Gastrocnemius medialis (tissue), 4 donors: ENCODE data around the gene FBXL13. TPM values are rescaled to one million over a fixed set of nuclear protein-coding genes. Genes with fewer than 3 reads are reported as not detected.

Experiments
- ATAC-seq, 2 donors: fragments of 150-250 bp; one replicate each; pipeline ENCODE4 v1.9.1; 2016
- DNase-seq, 2 donors: peaks; one replicate each; pipeline ENCODE4 v3.0.0-alpha.2; 2019
- H3K27ac ChIP-seq, 4 donors: fragments of 200-600 bp; sonication (generic); 1 replicate in 1 of 4; 2 replicates in 3 of 4; pipeline ENCODE4 v1.5.1; 2016 to 2018; ENCODE audit warnings: mild to moderate bottlenecking in 2 of 4, moderate library complexity in 1 of 4
- H3K27me3 ChIP-seq, 3 donors: fragments of 200-600 bp; sonication (generic) in 2 of 3; 1 replicate in 1 of 3; 2 replicates in 2 of 3; pipeline versions ENCODE4 v1.5.1 to v1.6.0; 2016 to 2019; ENCODE audit warnings: mild to moderate bottlenecking in 1 of 3, moderate library complexity in 1 of 3
- H3K36me3 ChIP-seq, 2 donors: fragments of 200-600 bp; sonication (generic) in 1 of 2; one replicate each; pipeline ENCODE4 v1.5.1; 2017 to 2018
- H3K4me1 ChIP-seq, 2 donors: fragments of 200-600 bp; sonication (generic) in 1 of 2; one replicate each; pipeline ENCODE4 v1.5.1; 2016 to 2017; ENCODE audit warnings: mild to moderate bottlenecking in 2 of 2
- H3K4me3 ChIP-seq, 4 donors: fragments of 200-600 bp; sonication (generic) in 3 of 4; 1 replicate in 1 of 4; 2 replicates in 3 of 4; pipeline ENCODE4 v1.5.1; 2016 to 2019; ENCODE audit warnings: mild to moderate bottlenecking in 2 of 4
- H3K9me3 ChIP-seq, 3 donors: fragments of 200-600 bp; sonication (generic) in 2 of 3; 1 replicate in 1 of 3; 2 replicates in 2 of 3; pipeline ENCODE4 v1.5.1; 2016 to 2019
- CTCF ChIP-seq, 5 experiments: fragments of 450-650 bp in 3 of 5; fragments of 200-600 bp in 2 of 5; sonication (generic) in 2 of 5; IDR thresholded peaks in 4 of 5; conservative IDR thresholded peaks in 1 of 5; 1 replicate in 4 of 5; 2 replicates in 1 of 5; pipeline ENCODE4 v1.5.1; 2016 to 2019; ENCODE audit warnings: antibody characterized with exemption in 5 of 5, mild to moderate bottlenecking in 3 of 5, moderate library complexity in 3 of 5
- POLR2A ChIP-seq, 2 donors: fragments of 450-650 bp; IDR thresholded peaks; one replicate each; pipeline ENCODE4 v1.6.1; 2017; ENCODE audit warnings: antibody characterized with exemption in 2 of 2, mild to moderate bottlenecking in 2 of 2, moderate library complexity in 2 of 2
- in situ Hi-C, 4 donors: fragments of 200-750 bp; cut with MboI; loops; one replicate each; pipeline versions ENCODE4 v1.15.0 to v1.8.0; 2017; ENCODE audit warnings: low sequenced_read_pairs in 4 of 4
- intact Hi-C: fragments of 100-400 bp; cut with DNase I; formaldehyde crosslinking; loops from one replicate; pipeline ENCODE4 v1.15.1; 2023; ENCODE audit warnings: low total_unique reads
- total RNA-seq, 4 donors: library from RNA; depleted of rRNA; stranded (reverse); fragments of >200 nt; gene quantifications; one replicate each; pipeline versions ENCODE4 v1.1.0 to v1.2.3, GENCODE V29; 2016

Gene FBXL13
- total RNA-seq, 4 donors from 2014 or later, result 0.26 TPM; not detected in 3

GRCh38 chr7:102859084-102859798 lies 215.4 kb downstream of the FBXL13 start:
- intact Hi-C loops (no loop called here), in situ Hi-C loops (no loop called here)
- Histone ChIP-seq H3K36me3 (no peaks in the 10 kb centered on the region), H3K4me3 (no peak overlapping the region), H3K27me3 (no peaks in the 10 kb centered on the region), H3K27ac (no peak overlapping the region), H3K9me3 (no peaks in the 10 kb centered on the region), H3K4me1 (peaks cover 0 to 3% of the 10 kb centered on the region in 2 donors)
- DNase-seq (no peak), ATAC-seq (no peak)
- TF ChIP-seq CTCF (IDR thresholded peaks at IDR 0.05 in 4 of 5, conservative IDR thresholded peaks at IDR 0.05 in 1 of 5), result no peak
- TF ChIP-seq POLR2A (IDR thresholded peaks at IDR 0.05), result no peak

DNA sequence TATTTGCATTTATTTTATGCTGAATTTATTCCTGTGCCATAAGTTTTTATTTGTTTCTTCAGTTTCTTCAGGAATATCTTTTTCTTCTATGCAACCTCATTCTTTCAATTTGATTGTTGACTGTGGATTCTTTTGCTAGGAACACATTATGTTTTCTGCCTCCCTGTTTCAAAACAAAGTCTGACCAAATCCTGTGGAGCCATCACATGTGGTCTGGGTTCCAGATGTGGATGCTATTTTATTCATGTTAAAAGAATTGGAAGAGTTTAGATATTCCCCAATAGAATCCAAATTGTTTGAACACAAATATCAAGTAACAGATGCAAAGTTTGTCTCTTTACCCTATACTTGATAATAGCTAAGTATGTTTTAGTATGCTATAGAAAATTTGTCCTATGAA lies 218.6 kb downstream of the FBXL13 start:
- intact Hi-C loops, result no loop called here
- ATAC-seq (no peak), DNase-seq (no peak)

GRCh38 chr7:102849538-102849937 lies 225.1 kb downstream of the FBXL13 start:
- Histone ChIP-seq H3K4me3 (no peak overlapping the region), H3K9me3 (no peaks in the 10 kb centered on the region), H3K36me3 (no peaks in the 10 kb centered on the region), H3K27ac (no peak overlapping the region), H3K4me1 (no peaks in the 10 kb centered on the region), H3K27me3 (no peaks in the 10 kb centered on the region)
- intact Hi-C loops, result no loop called here
- in situ Hi-C loops, result no loop called here
- ATAC-seq (no peak), DNase-seq (no peak)
- TF ChIP-seq CTCF (IDR thresholded peaks at IDR 0.05 in 4 of 5, conservative IDR thresholded peaks at IDR 0.05 in 1 of 5) (no peak), POLR2A (IDR thresholded peaks at IDR 0.05) (no peak)

More for the DNA sequence above, 218.6 kb downstream of the FBXL13 start:
- no peak overlapping the region for H3K4me3 ChIP-seq
- no peak overlapping the region for H3K27ac ChIP-seq
- peaks cover 0 to 3% of the 10 kb centered on the region in 2 donors for H3K4me1 ChIP-seq
- H3K36me3 ChIP-seq, result no peaks in the 10 kb centered on the region
- H3K9me3 ChIP-seq, result no peaks in the 10 kb centered on the region
- no peaks in the 10 kb centered on the region for H3K27me3 ChIP-seq
- TF ChIP-seq CTCF (IDR thresholded peaks at IDR 0.05 in 4 of 5, conservative IDR thresholded peaks at IDR 0.05 in 1 of 5), result no peak
- TF ChIP-seq POLR2A (IDR thresholded peaks at IDR 0.05), result no peak
- in situ Hi-C loops, result no loop called here

- Histone ChIP-seq H3K4me1 (no peaks in the 10 kb centered on the region), H3K4me3 (no peak overlapping the region), H3K27ac (no peak overlapping the region), H3K9me3 (no peaks in the 10 kb centered on the region), H3K27me3 (no peaks in the 10 kb centered on the region), H3K36me3 (no peaks in the 10 kb centered on the region)
- TF ChIP-seq POLR2A (IDR thresholded peaks at IDR 0.05) (no peak), CTCF (IDR thresholded peaks at IDR 0.05 in 4 of 5, conservative IDR thresholded peaks at IDR 0.05 in 1 of 5) (no peak)
- ATAC-seq, result no peak
- in situ Hi-C loops, result no loop called here
- no peak for DNase-seq
- intact Hi-C loops, result no loop called here
Measured at GRCh38 chr7:102849079-102849478, 225.5 kb downstream of the FBXL13 start.

- in situ Hi-C loops, result no loop called here
- TF ChIP-seq POLR2A (IDR thresholded peaks at IDR 0.05), result no peak
- no peak for TF ChIP-seq CTCF (IDR thresholded peaks at IDR 0.05 in 4 of 5, conservative IDR thresholded peaks at IDR 0.05 in 1 of 5)
Measured at GRCh38 chr7:102845346-102845745, 229.2 kb downstream of the FBXL13 start.

More at GRCh38 chr7:102845346-102845745, 229.2 kb downstream of the FBXL13 start:
- Histone ChIP-seq H3K9me3 (no peaks in the 10 kb centered on the region), H3K4me3 (no peak overlapping the region), H3K36me3 (no peaks in the 10 kb centered on the region), H3K27ac (no peak overlapping the region), H3K4me1 (no peaks in the 10 kb centered on the region), H3K27me3 (no peaks in the 10 kb centered on the region)
- intact Hi-C loops, result no loop called here
- ATAC-seq (no peak), DNase-seq (no peak)
